CD4-positive, CD25-positive, alpha-beta regulatory T cell (primary cell): ENCODE results near the gene GAREM1. TPM values are rescaled to one million over a fixed set of nuclear protein-coding genes. Genes with fewer than 3 reads are reported as not detected.
A peak's percentile ranks its signal among the peaks of the same experiment; 100 is the strongest.

ENCODE experiments used
- ATAC-seq, 2 donors: fragments of 150-1000 bp; cut with Tn5 transposase; one replicate each; pipeline ENCODE4 v1.10.0; 2021; ENCODE audit warnings: low read depth in 2 of 2, moderate number of reproducible peaks in 2 of 2, moderate library complexity in 1 of 2
- DNase-seq, 3 donors: peaks; one replicate each; pipeline versions ENCODE4 v3.0.0 to v3.0.0-alpha.2; 2012 to 2022; ENCODE audit warnings: mixed read lengths in 1 of 3
- H3K27ac ChIP-seq: one replicate; pipeline ENCODE4 v1.7.0; 2013; ENCODE audit warnings: mild to moderate bottlenecking, low read length; ENCODE audit not compliant: insufficient read depth, poor library complexity, severe bottlenecking
- H3K27me3 ChIP-seq: one replicate; pipeline ENCODE4 v1.7.0; 2013; ENCODE audit warnings: low read length; ENCODE audit not compliant: control insufficient read depth, insufficient read depth
- H3K36me3 ChIP-seq: one replicate; pipeline ENCODE4 v1.7.0; 2013; ENCODE audit warnings: mild to moderate bottlenecking, low read length, moderate library complexity; ENCODE audit not compliant: control insufficient read depth, insufficient read depth
- H3K4me1 ChIP-seq: 2 replicates; pipeline ENCODE4 v1.7.0; 2013; ENCODE audit warnings: mild to moderate bottlenecking, low read length; ENCODE audit not compliant: insufficient read depth, control insufficient read depth, poor library complexity, severe bottlenecking
- H3K4me3 ChIP-seq: one replicate; pipeline ENCODE4 v1.7.0; 2013; ENCODE audit warnings: low read depth, mild to moderate bottlenecking, low read length, moderate library complexity
- H3K9me3 ChIP-seq, 2 experiments: 1 replicate in 1 of 2; 2 replicates in 1 of 2; pipeline ENCODE4 v1.7.0; 2013; ENCODE audit warnings: low read length in 2 of 2, mild to moderate bottlenecking in 1 of 2, moderate library complexity in 1 of 2; ENCODE audit not compliant: control insufficient read depth in 2 of 2
- H3K27ac Mint-ChIP-seq, 3 donors: one replicate each; pipeline ENCODE4 v1.8.0; 2020 to 2022; ENCODE audit warnings: mild to moderate bottlenecking in 3 of 3, mixed read lengths in 3 of 3, moderate library complexity in 2 of 3
- H3K27me3 Mint-ChIP-seq: one replicate; pipeline ENCODE4 v1.8.0; 2022; ENCODE audit warnings: mild to moderate bottlenecking, mixed read lengths
- H3K36me3 Mint-ChIP-seq: one replicate; pipeline ENCODE4 v1.8.0; 2020; ENCODE audit warnings: mixed read lengths
- H3K4me1 Mint-ChIP-seq, 4 donors: one replicate each; pipeline ENCODE4 v1.8.0; 2020 to 2022; ENCODE audit warnings: mixed read lengths in 4 of 4, mild to moderate bottlenecking in 1 of 4
- H3K4me3 Mint-ChIP-seq, 4 donors: one replicate each; pipeline ENCODE4 v1.8.0; 2020 to 2022; ENCODE audit warnings: mild to moderate bottlenecking in 4 of 4, mixed read lengths in 4 of 4, moderate library complexity in 3 of 4
- H3K9me3 Mint-ChIP-seq, 7 donors: one replicate each; pipeline ENCODE4 v1.8.0; 2020 to 2022; ENCODE audit warnings: mixed read lengths in 7 of 7, mild to moderate bottlenecking in 3 of 7, moderate library complexity in 2 of 7
- polyA plus RNA-seq, 4 donors: library from polyadenylated mRNA; unstranded; fragments of 300-500 nt; fragmentation: Illumina TruSeq; gene quantifications; one replicate each; pipeline ENCODE4 v1.2.3, GENCODE V29; 2021
- total RNA-seq: library from RNA; stranded (reverse); gene quantifications from one replicate; pipeline ENCODE4 v1.2.3, GENCODE V29; 2022

Gene GAREM1
- total and polyA plus RNA-seq, 5 donors from 2014 or later: 0.05 to 0.91 TPM; not detected in 3

DNA sequence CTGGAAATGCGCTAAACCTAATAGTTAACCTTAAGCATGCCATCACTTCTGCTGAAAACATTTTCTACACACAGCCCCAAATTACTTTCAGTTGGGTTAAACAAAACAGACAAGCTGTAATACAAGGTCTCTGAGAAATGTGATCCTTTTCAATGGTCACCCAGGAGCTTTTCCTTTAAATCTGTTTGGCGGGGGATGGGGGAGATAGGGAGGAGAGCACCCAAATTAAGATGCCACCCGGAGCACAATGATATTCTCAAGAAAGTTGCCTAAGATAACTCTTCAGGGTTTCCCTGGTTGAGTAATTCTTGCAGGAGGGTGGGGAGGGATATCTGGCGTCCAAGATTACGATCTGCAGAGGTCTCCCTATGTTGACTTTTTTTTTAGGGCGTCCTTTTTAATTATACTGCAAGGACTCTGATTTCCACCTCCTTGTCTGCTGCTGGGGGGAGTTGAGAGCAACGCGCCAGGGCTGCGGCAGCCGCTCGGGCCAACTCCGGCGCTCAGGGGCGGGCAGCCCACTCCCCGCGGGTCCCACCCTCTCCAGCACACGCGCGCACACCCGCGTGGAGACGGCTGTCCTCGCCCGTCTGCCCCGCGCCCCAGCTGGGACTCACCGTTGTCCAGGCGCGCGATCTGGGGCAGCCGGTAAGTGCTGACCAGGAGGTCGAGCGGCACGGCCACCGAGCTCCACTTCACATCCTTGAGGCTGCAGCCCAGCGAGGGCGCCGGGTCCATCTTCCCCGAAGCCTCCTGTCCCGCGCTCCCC is 807 bp downstream of the GAREM1 start:
- Histone ChIP-seq H3K4me1 (peaks cover 10% of the 10 kb centered on the region), H3K9me3 (no peaks in the 10 kb centered on the region), H3K36me3 (no peaks in the 10 kb centered on the region), H3K27me3 (peaks cover 46% of the 10 kb centered on the region), H3K4me3 (peak overlapping the region; percentile 24), H3K27ac (no peak overlapping the region)
- peaks cover 66% of the 10 kb centered on the region for H3K27me3 Mint-ChIP-seq
- peak overlapping the region; percentile 37 to 80 (median 61) for H3K4me3 Mint-ChIP-seq
- no peak for ATAC-seq
- H3K9me3 Mint-ChIP-seq: peaks cover 0 to 3% (median 0%) of the 10 kb centered on the region in 7 donors
- no peaks in the 10 kb centered on the region for H3K36me3 Mint-ChIP-seq
- peak in 2 of 3 donors; percentile 3 to 8 for DNase-seq
- H3K4me1 Mint-ChIP-seq: peaks cover 10 to 36% (median 20%) of the 10 kb centered on the region in 4 donors
- peak overlapping the region in 2 of 3 donors; percentile 65 to 76 for H3K27ac Mint-ChIP-seq

DNA sequence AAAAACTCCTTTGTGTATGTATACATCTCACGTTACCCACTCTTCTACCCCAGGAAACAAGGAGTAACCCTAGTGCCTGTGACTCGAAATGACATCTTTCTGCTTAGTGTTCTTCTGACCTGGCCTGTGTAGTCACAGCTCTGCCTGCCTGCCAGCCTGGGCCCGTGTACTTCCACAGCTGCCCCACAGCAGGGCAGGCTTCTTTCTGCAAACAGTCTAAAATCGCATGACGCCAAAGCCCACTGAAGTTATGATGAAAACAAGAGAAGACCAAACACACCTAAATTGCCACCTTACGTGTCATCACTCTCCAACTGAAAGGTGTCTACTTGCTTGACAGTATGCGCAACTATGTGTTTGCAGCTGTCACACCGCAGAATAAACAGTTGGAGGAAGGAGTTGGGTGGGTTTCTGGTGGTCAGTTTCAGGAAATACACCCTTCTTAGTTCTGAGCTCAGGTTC is 1.5 kb downstream of the GAREM1 start:
- Histone ChIP-seq H3K27ac (no peak overlapping the region), H3K4me3 (peak overlapping the region; percentile 24), H3K36me3 (no peaks in the 10 kb centered on the region), H3K27me3 (peaks cover 44% of the 10 kb centered on the region), H3K9me3 (no peaks in the 10 kb centered on the region), H3K4me1 (peaks cover 10% of the 10 kb centered on the region)
- Mint-ChIP-seq H3K27ac (no peak overlapping the region), H3K27me3 (peaks cover 71% of the 10 kb centered on the region), H3K4me3 (peak overlapping the region in 3 of 4 donors; percentile 37 to 80 (median 79)), H3K36me3 (no peaks in the 10 kb centered on the region), H3K4me1 (peaks cover 10 to 36% (median 20%) of the 10 kb centered on the region in 4 donors), H3K9me3 (peaks cover 0 to 3% (median 0%) of the 10 kb centered on the region in 7 donors)
- DNase-seq (peak in 1 of 3 donors; percentile 3), ATAC-seq (no peak)

DNA sequence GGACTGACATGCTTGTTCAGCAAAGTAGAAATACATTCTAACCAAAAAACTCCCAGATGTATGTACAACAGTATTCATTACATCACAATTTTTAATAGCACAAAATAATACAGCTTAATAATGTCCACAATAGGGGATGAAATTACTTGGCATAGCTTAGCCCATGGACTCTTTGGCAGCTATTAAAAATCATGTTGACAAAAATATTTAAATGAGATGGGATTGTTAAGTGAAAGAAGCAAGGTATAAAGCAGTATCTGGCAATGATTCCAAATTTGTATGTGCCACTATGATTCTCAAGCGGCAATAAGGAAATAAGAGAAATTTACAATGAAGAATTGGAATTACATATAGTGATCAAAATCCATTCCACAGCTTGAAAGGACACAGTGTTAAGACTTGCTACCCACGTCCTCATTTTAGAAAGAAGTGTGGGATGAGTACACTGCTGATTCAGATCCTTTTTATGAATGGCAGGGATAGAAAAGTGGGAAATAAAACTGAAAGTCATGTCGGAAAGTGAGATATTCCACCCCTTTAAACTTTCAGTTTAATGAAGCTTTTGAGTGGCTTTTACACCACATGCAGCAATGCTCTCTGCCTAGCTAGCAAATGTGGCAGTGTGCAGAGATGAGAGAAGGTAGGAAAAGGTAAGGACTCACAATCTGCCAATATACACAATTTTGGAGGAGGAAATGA is 2.4 kb downstream of the GAREM1 start:
- Histone ChIP-seq H3K9me3 (no peaks in the 10 kb centered on the region), H3K27ac (no peak overlapping the region), H3K4me1 (peaks cover 10% of the 10 kb centered on the region), H3K27me3 (peaks cover 43% of the 10 kb centered on the region), H3K4me3 (no peak overlapping the region), H3K36me3 (no peaks in the 10 kb centered on the region)
- Mint-ChIP-seq H3K9me3 (peaks cover 0 to 3% (median 0%) of the 10 kb centered on the region in 7 donors), H3K4me1 (peaks cover 10 to 36% (median 20%) of the 10 kb centered on the region in 4 donors), H3K4me3 (no peak overlapping the region), H3K27me3 (peaks cover 65% of the 10 kb centered on the region), H3K36me3 (no peaks in the 10 kb centered on the region), H3K27ac (no peak overlapping the region)
- DNase-seq (no peak), ATAC-seq (no peak)

DNA sequence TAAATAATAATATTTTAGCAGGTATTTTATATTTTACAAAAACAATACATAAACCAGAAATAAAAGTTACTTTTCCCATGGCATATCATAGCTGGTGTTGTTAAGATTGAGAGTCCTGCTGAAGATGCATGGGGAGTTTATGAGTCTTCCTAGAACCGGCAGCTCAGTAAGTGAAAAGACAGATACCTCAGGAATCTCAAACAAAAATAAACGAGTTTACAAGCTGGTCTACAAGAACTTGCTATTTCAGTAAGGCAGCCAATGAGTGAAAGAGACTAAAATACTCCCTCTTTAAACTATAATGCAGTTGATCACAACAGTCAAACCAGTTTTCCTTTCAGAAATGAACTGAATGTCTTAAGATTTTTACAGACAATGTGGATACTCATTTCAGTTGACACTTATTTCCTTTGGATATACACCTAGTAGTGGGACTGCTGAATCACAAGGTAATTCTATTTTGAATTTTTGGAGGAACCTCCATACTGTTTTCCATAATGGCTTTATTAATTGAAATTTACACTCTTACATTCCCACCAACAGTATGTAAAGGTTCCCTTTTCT is 8.9 kb downstream of the GAREM1 start:
- H3K36me3 ChIP-seq: no peaks in the 10 kb centered on the region
- H3K36me3 Mint-ChIP-seq: no peaks in the 10 kb centered on the region
- no peaks in the 10 kb centered on the region for H3K4me1 Mint-ChIP-seq
- H3K27ac ChIP-seq: no peak overlapping the region
- DNase-seq (no peak), ATAC-seq (no peak)
- H3K27me3 Mint-ChIP-seq: peaks cover 27% of the 10 kb centered on the region
- no peaks in the 10 kb centered on the region for H3K4me1 ChIP-seq
- no peak overlapping the region for H3K4me3 Mint-ChIP-seq
- H3K27me3 ChIP-seq: peaks cover 14% of the 10 kb centered on the region
- peaks cover 0 to 3% (median 0%) of the 10 kb centered on the region in 7 donors for H3K9me3 Mint-ChIP-seq
- no peaks in the 10 kb centered on the region for H3K9me3 ChIP-seq
- no peak overlapping the region for H3K27ac Mint-ChIP-seq
- no peak overlapping the region for H3K4me3 ChIP-seq

DNA sequence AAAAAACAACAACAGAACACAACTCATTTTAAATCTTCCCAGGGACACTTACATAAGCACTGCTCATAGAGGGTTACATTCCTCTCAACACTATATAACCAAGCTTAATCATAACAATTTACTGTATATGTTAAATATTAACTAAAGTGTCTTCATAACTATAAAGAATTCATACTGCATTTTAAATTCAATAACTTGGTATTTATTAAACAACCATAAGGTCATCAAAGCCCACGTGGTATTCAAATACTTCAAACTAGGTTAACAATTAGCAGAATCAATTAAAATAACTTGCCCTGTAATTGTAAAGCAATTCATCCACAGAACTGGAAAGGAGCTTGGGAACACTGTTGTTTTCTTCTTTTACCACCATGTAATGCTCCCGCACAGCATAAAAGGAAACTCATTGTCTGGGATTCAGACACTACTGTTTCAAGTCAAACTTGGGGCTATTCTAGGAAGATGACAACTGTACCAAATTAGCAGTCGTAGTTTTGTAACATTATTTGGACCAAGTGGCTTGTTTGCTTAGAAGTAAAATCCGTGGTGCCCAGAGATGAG is 10.4 kb downstream of the GAREM1 start:
- ATAC-seq: no peak
- no peaks in the 10 kb centered on the region for H3K4me1 Mint-ChIP-seq
- no peak overlapping the region for H3K27ac Mint-ChIP-seq
- Histone ChIP-seq H3K27me3 (peaks cover 2% of the 10 kb centered on the region), H3K4me3 (no peak overlapping the region), H3K36me3 (no peaks in the 10 kb centered on the region), H3K4me1 (no peaks in the 10 kb centered on the region), H3K27ac (no peak overlapping the region), H3K9me3 (no peaks in the 10 kb centered on the region)
- no peak overlapping the region for H3K4me3 Mint-ChIP-seq
- H3K9me3 Mint-ChIP-seq: peaks cover 0 to 3% (median 0%) of the 10 kb centered on the region in 7 donors
- no peaks in the 10 kb centered on the region for H3K36me3 Mint-ChIP-seq
- H3K27me3 Mint-ChIP-seq: peaks cover 19% of the 10 kb centered on the region
- DNase-seq: no peak

DNA sequence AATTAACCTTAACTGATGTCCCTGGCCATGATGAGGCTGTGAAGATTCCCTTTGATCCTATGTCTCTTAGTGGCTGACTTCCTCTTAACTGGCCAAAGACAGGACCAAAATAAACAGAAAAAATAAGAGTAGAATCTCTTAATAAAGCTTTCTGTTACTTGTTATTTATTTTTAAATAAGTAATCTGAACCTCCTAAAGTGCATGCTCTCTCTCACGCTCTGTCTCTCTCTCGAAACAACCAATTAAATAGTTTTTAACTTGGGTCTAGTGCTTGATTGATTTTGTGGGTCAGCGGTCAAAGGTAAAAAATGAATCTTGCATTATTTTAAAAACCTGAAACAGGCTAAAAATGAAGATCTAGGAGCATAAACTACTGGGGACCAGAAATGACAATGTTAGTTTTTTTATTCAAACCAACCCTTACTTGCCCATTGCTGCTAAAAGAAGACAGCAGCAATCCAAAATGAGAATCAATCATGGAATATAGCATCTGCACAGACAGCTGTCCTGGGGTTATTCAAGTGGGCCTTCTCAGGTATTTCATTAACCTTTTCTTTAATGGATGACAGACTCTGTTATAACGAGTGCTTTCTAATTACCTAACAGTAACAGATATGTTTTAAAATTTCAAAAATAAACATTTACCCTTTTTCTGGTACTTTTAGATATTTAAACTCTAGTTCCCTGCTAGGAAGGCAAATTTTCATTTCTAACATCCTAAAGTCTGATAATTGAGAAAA is 11.2 kb downstream of the GAREM1 start:
- H3K27me3 Mint-ChIP-seq: peaks cover 21% of the 10 kb centered on the region

DNA sequence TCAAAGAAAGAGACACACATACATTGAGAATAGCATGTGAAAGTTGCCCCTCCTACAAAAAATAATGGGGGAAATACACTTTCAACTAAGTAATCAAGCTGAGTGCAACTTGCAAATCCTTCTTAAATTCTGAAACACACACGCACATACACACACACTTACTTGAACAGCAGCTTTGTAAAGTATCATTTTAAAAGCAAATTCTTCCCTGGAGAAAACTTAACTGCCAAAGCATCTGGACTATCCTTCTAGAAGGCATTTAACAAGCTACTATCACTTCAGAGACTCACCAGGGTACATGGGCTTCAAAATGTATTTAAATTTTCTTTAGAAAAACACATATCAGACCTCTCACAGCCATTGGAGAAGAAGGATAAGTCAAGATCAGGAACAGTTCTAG is 15.3 kb downstream of the GAREM1 start:
- H3K36me3 Mint-ChIP-seq: no peaks in the 10 kb centered on the region

More for the DNA sequence above, 11.2 kb downstream of the GAREM1 start:
- Histone ChIP-seq H3K27ac (no peak overlapping the region), H3K36me3 (no peaks in the 10 kb centered on the region), H3K27me3 (peaks cover 2% of the 10 kb centered on the region), H3K4me1 (no peaks in the 10 kb centered on the region), H3K4me3 (no peak overlapping the region), H3K9me3 (no peaks in the 10 kb centered on the region)
- no peaks in the 10 kb centered on the region for H3K4me1 Mint-ChIP-seq
- no peak overlapping the region for H3K4me3 Mint-ChIP-seq
- no peak for DNase-seq
- no peak for ATAC-seq
- H3K9me3 Mint-ChIP-seq: peaks cover 0 to 3% (median 0%) of the 10 kb centered on the region in 7 donors
- H3K27ac Mint-ChIP-seq: peak overlapping the region in 1 of 3 donors; percentile 6
- no peaks in the 10 kb centered on the region for H3K36me3 Mint-ChIP-seq

More for the DNA sequence above, 15.3 kb downstream of the GAREM1 start:
- Histone ChIP-seq H3K9me3 (no peaks in the 10 kb centered on the region), H3K4me1 (no peaks in the 10 kb centered on the region), H3K27ac (no peak overlapping the region), H3K4me3 (no peak overlapping the region), H3K27me3 (peaks cover 2% of the 10 kb centered on the region), H3K36me3 (no peaks in the 10 kb centered on the region)
- Mint-ChIP-seq H3K9me3 (peaks cover 0 to 2% (median 0%) of the 10 kb centered on the region in 7 donors), H3K27me3 (peaks cover 10% of the 10 kb centered on the region), H3K4me3 (no peak overlapping the region), H3K4me1 (no peaks in the 10 kb centered on the region), H3K27ac (no peak overlapping the region)
- DNase-seq (no peak), ATAC-seq (no peak)
